ENCODE measurements around the gene KANSL3.

Gene KANSL3

GRCh38 chr2:96549466-96549785 lies 88.7 kb downstream of the KANSL3 start:
- TF ChIP-seq CTCF (IDR thresholded peaks at IDR 0.05; ENCODE audit: control insufficient read depth, extremely low read depth, insufficient read depth), result no peak
- H3K4me3 ChIP-seq (ENCODE audit: low read depth, low read length), result peak overlapping the region; percentile 64

GRCh38 chr2:96548558-96549465 lies 89.3 kb downstream of the KANSL3 start:
- no peak overlapping the region for H3K4me3 ChIP-seq (ENCODE audit: low read depth, low read length)
- no peak for DNase-seq (ENCODE audit: low read depth)
- no peak for TF ChIP-seq CTCF (IDR thresholded peaks at IDR 0.05; ENCODE audit: control insufficient read depth, extremely low read depth, insufficient read depth)

More at GRCh38 chr2:96549466-96549785, 88.7 kb downstream of the KANSL3 start:
- DNase-seq (ENCODE audit: low read depth), result no peak

GRCh38 chr2:96547731-96548171 lies 90.4 kb downstream of the KANSL3 start:
- no peak for DNase-seq (ENCODE audit: low read depth)
- no peak overlapping the region for H3K4me3 ChIP-seq (ENCODE audit: low read depth, low read length)
- no peak for TF ChIP-seq CTCF (IDR thresholded peaks at IDR 0.05; ENCODE audit: control insufficient read depth, extremely low read depth, insufficient read depth)

DNA sequence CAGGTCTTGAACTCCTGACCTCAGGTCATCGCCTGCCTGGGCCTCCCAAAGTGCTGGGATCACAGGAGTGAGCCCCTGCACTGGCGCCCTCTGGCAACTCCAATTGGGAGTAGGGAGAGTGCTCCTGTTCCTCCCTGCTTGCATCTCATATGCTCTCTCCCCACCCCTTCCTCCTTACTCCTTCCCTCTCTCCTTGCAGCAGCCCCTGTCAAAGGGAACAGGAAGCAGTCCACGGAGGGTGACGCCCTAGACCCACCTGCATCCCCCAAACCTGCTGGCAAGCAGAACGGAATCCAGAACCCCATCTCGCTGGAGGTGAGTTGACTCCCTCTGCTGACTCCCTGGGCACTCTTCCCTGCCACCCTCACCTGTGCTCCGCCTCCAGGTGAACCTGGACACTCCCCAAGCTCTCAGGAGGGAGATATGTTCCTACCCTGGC lies 90.9 kb downstream of the KANSL3 start:
- no peak for DNase-seq (ENCODE audit: low read depth)
- no peak overlapping the region for H3K4me3 ChIP-seq (ENCODE audit: low read depth, low read length)
- no peak for TF ChIP-seq CTCF (IDR thresholded peaks at IDR 0.05; ENCODE audit: control insufficient read depth, extremely low read depth, insufficient read depth)

DNA sequence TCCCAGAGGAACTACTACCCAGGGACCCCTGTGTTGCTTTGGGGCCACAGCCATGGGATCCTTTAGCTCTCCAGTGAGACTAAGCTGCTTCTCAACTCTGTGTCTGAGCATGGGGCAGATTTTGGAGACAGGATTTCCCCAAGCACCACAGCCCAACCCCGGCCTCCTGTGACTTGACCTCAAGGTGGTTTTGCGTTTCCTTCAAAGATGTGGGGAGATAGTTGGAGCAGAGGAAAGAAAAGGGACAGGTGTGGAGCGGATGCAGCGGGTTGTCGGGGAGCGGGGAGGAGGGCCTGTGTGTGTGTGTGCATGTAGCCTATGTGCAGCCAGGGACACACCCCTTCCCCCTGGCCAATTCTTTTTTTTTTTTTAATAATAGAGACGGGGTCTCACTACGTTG lies 91.3 kb downstream of the KANSL3 start:
- H3K4me3 ChIP-seq (ENCODE audit: low read depth, low read length), result no peak overlapping the region
- no peak for DNase-seq (ENCODE audit: low read depth)
- TF ChIP-seq CTCF (IDR thresholded peaks at IDR 0.05; ENCODE audit: control insufficient read depth, extremely low read depth, insufficient read depth), result no peak

DNA sequence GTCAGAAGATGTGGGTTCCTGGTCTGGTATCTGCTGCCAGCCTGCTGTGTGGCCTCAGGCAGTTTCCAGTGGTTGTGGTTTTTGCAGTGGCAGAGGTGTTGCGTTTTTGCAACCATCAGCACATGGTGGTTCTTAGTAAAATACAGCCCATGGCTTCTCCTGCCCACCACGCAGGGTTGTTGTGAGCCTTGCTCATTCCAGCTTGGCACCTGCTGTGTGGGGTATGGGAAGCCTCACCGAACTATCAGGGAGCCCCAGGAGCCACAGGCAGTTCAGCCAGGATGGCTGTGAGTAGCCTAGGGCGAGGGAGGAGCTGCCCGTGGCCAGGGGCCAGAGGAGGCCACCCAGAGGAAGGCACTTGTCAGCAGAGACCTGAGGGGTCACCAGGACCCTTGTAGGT lies 91.8 kb downstream of the KANSL3 start:
- TF ChIP-seq CTCF (IDR thresholded peaks at IDR 0.05; ENCODE audit: control insufficient read depth, extremely low read depth, insufficient read depth), result no peak
- no peak overlapping the region for H3K4me3 ChIP-seq (ENCODE audit: low read depth, low read length)
- DNase-seq (ENCODE audit: low read depth), result no peak
